Measurements from ENCODE around the gene ECE1. TPM values are rescaled to one million over a fixed set of nuclear protein-coding genes. Genes with fewer than 3 reads are reported as not detected.

ECE1 gene
- total and polyA plus RNA-seq, 2 of the 13 experiments (the other 11 are each of a cell fraction or from before 2014, with no cell fraction given): 13.5 to 21.2 TPM

- TF ChIP-seq ZBTB33 (CRISPR knock-in tag; IDR thresholded peaks at IDR 0.05) (0 out of 2 replicates have a peak, but pooled peaks have one; percentile 59), ZNF607 (CRISPR knock-in tag; IDR thresholded peaks at IDR 0.05; ENCODE audit: borderline replicate concordance) (no peak), ZNF484 (CRISPR knock-in tag; IDR thresholded peaks at IDR 0.05; ENCODE audit: borderline replicate concordance, low read depth) (no peak), KDM1A (CRISPR knock-in tag; IDR thresholded peaks at IDR 0.05) (no peak), ZSCAN31 (CRISPR knock-in tag; IDR thresholded peaks at IDR 0.05; ENCODE audit: low read depth) (0 out of 2 replicates have a peak, but pooled peaks have one; percentile 55), ZNF652 (CRISPR knock-in tag; IDR thresholded peaks at IDR 0.05; ENCODE audit: borderline replicate concordance, low read depth) (no peak), SOX6 (IDR thresholded peaks at IDR 0.05) (no peak), SOX6 (CRISPR knock-in tag; IDR thresholded peaks at IDR 0.05) (no peak), NR2F6 (IDR thresholded peaks at IDR 0.05) (no peak), NR2F6 (CRISPR knock-in tag; IDR thresholded peaks at IDR 0.05) (peak; percentile 53; the same call in 1 of the 2 replicates), GATA4 (IDR thresholded peaks at IDR 0.05; ENCODE audit: borderline replicate concordance, low read depth) (no peak), ZNF124 (CRISPR knock-in tag; IDR thresholded peaks at IDR 0.05) (no peak), ZBTB38 (CRISPR knock-in tag; IDR thresholded peaks at IDR 0.05) (0 out of 2 replicates have a peak, but pooled peaks have one; percentile 8), KAT8 (CRISPR knock-in tag; IDR thresholded peaks at IDR 0.05) (no peak), THYN1 (CRISPR knock-in tag; IDR thresholded peaks at IDR 0.05; ENCODE audit: borderline replicate concordance, low read depth) (no peak), JARID2 (CRISPR knock-in tag; IDR thresholded peaks at IDR 0.05; ENCODE audit: insufficient replicate concordance) (no peak), SNAI1 (CRISPR knock-in tag; IDR thresholded peaks at IDR 0.05; ENCODE audit: borderline replicate concordance) (no peak), ZNF136 (CRISPR knock-in tag; IDR thresholded peaks at IDR 0.05; ENCODE audit: low read depth) (0 out of 2 replicates have a peak, but pooled peaks have one; percentile 40), THAP11 (CRISPR knock-in tag; IDR thresholded peaks at IDR 0.05) (peak; percentile 28; the same call in 1 of the 2 replicates)
- TF ChIP-seq, protein P1, sequence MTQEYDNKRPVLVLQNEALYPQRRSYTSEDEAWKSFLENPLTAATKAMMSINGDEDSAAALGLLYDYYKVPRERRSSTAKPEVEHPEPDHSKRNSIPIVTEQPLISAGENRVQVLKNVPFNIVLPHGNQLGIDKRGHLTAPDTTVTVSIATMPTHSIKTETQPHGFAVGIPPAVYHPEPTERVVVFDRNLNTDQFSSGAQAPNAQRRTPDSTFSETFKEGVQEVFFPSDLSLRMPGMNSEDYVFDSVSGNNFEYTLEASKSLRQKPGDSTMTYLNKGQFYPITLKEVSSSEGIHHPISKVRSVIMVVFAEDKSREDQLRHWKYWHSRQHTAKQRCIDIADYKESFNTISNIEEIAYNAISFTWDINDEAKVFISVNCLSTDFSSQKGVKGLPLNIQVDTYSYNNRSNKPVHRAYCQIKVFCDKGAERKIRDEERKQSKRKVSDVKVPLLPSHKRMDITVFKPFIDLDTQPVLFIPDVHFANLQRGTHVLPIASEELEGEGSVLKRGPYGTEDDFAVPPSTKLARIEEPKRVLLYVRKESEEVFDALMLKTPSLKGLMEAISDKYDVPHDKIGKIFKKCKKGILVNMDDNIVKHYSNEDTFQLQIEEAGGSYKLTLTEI (CRISPR knock-in tag; conservative IDR thresholded peaks at IDR 0.05): no peak
- TF ChIP-seq, protein P2, sequence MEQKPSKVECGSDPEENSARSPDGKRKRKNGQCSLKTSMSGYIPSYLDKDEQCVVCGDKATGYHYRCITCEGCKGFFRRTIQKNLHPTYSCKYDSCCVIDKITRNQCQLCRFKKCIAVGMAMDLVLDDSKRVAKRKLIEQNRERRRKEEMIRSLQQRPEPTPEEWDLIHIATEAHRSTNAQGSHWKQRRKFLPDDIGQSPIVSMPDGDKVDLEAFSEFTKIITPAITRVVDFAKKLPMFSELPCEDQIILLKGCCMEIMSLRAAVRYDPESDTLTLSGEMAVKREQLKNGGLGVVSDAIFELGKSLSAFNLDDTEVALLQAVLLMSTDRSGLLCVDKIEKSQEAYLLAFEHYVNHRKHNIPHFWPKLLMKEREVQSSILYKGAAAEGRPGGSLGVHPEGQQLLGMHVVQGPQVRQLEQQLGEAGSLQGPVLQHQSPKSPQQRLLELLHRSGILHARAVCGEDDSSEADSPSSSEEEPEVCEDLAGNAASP (CRISPR knock-in tag; IDR thresholded peaks at IDR 0.05; ENCODE audit: borderline replicate concordance): peak; percentile 33; the same call in 1 of the 2 replicates
- TF ChIP-seq, protein P3, sequence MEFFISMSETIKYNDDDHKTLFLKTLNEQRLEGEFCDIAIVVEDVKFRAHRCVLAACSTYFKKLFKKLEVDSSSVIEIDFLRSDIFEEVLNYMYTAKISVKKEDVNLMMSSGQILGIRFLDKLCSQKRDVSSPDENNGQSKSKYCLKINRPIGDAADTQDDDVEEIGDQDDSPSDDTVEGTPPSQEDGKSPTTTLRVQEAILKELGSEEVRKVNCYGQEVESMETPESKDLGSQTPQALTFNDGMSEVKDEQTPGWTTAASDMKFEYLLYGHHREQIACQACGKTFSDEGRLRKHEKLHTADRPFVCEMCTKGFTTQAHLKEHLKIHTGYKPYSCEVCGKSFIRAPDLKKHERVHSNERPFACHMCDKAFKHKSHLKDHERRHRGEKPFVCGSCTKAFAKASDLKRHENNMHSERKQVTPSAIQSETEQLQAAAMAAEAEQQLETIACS (CRISPR knock-in tag; IDR thresholded peaks at IDR 0.05): no peak
- TF ChIP-seq, protein P4, sequence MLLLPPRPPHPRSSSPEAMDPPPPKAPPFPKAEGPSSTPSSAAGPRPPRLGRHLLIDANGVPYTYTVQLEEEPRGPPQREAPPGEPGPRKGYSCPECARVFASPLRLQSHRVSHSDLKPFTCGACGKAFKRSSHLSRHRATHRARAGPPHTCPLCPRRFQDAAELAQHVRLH (CRISPR knock-in tag; IDR thresholded peaks at IDR 0.05; ENCODE audit: borderline replicate concordance, low read depth): 0 out of 2 replicates have a peak, but pooled peaks have one; percentile 34
These were observed 34.9 kb downstream of the ECE1 start (continued) for GRCh38 chr1:21255284-21255942.

All from HepG2 (cell line).